GM21381 (cell line): ENCODE results near the gene EIF4A3.

Experiments
- ATAC-seq: cut with Tn5 transposase; IDR thresholded peaks from one replicate; pipeline ENCODE4 v1.9.1; 2021; ENCODE audit warnings: mild to moderate bottlenecking, moderate library complexity; ENCODE audit not compliant: unreplicated experiment

Gene EIF4A3

DNA sequence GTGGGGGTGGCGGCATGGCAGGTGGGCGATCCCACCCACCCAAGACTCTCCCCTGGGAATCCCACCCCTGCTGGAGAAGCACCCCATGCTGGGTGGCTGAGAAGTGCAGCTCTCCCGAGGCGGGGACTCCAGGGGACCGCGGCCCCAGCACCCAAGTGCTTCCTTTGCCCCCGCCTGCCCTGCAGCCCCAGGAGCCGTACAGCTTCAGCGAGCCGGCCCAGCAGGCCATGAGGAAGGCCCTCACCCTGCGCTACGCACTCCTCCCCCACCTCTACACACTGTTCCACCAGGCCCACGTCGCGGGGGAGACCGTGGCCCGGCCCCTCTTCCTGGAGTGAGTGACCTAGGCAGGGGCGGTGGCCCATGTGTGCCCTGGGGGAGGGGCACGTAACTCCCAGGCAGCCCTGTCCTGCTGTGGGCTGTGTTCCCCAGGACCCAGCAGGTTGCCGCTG is 33.9 kb downstream of the EIF4A3 start:
- ATAC-seq = no peak

DNA sequence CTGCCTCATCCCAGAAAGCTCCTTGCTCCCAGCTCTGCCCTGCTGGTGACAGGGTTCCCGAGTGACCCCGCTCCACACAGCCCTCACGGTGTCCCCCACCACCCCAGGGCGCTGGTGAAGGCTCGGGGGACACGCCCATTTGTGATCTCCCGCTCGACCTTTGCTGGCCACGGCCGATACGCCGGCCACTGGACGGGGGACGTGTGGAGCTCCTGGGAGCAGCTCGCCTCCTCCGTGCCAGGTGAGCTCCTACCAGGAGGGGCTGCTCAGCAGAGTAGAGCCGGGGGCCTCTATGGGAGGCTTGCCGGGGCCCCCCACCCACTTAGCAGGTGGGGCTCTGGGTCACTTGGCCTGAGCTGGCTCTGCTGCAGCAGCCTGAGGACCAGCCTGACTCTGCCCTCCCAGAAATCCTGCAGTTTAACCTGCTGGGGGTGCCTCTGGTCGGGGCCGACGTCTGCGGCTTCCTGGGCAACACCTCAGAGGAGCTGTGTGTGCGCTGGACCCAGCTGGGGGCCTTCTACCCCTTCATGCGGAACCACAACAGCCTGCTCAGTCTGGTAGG is 34.4 kb downstream of the EIF4A3 start:
- no peak for ATAC-seq

DNA sequence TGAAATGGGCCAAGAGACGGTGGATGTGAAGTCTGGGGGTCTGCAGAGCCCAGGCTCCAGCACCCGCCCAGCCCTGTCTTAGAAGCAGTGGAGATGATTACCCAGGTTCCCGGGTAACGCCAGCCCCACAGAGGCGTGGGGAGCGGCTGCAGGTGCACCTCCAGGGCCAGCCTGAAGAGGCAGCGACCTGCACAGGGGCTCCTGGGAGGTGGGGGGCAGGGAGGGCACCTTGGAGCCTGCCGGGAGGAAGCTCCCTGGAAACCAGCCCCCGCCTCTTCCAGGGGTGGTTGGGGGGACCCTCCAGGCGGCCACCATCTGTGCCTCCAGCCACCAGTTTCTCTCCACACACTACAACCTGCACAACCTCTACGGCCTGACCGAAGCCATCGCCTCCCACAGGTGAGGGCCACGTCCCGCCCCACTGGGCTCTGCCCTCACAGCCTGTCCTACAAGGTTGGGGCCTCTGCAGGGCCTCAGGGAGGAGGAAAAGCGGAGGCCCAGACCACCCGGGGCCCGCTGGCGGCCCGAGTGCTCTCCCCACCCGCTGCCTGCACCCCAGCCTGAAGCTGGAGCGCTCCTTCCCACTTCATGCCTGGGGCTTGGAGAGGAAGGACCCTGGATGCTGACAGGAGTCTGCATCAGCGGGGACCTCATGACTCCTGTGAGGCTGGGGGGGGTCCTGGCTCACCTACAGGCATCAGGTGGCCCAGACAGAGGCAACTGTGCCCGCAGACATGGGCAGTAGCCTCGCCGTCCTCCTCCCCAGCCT is 35.0 kb downstream of the EIF4A3 start:
- ATAC-seq = no peak

DNA sequence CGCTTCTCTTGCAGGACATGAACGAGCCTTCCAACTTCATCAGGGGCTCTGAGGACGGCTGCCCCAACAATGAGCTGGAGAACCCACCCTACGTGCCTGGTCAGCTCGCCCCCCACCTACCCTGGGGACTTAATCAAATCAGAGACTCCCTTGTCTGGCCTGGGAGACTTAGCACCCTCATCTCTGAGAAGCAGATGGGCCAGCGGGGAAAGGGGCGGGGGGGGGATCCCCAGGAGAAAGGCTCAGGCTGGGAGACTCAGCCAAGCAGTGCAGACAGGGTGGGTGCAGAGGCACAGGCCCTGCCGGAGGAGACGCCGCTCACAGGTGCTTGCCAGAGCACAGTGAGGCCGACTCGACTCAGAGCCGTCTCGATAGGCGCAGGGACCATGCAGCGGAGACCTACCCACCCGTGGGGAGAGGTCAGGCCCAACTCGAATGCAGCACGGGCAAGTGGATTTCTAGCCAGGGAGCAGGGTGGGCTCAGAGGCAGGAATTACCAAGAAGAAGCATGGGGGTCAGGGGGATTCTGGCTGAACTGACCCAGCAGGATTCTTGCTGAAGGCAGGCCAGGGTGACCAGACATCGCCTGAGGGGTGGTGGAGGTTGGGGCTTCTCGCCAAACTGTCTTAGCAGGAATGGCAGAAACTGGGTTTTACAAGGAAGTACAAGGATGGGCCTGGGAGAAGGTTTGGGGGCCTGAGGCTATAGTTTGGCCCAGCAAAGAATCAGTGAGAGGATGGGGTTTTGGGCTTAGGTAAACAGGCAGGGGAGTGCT is 35.8 kb downstream of the EIF4A3 start:
- no peak for ATAC-seq

DNA sequence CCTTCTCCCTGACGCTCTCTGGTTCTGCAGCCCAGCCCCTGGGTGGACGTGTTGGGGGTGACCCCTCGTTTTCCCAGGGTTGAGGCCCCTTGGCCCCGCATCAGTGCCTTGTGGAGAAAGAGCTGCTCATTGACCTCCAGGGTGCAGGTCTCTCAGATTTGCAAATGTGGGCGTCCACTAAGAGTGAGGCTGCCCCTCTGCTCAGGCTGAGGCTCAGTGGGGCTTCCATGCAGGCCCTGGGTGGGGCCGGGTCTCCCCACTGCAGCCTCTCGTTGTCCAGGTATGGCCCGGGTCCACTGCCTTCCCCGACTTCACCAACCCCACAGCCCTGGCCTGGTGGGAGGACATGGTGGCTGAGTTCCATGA is 36.5 kb downstream of the EIF4A3 start:
- ATAC-seq = no peak

DNA sequence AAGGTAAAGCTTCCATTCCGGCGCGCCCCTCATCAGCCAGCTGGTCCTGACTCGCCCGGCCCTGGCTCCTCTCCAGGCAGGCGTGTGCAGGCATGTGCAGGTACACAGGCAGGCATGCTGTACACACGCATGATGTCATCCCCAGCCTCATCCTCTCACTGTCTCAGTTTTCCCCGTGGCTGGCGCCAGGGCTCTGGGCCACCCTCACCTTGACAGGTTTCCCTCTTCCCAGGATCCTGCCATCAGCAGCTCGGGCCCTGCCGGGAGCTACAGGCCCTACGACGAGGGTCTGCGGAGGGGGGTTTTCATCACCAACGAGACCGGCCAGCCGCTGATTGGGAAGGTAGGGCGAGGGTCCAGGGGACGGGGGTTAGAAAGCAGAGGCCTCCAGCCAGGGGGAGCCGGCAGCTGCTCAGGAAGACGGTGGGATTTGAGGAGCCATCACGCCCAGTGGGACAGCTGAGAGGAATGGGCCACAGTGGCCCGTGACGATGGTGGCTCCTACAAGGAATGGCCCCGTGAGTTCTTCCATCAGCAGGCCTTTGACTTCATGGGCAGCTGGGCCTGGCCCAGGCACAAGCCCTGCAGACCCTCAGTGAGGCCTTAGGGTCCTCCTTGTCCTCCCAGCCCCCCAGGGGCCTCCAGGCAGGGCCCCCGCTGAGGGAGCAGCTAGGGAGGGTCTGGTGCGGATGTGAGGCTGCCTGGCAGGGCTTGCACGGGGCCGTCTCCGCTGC is 37.0 kb downstream of the EIF4A3 start:
- no peak for ATAC-seq

DNA sequence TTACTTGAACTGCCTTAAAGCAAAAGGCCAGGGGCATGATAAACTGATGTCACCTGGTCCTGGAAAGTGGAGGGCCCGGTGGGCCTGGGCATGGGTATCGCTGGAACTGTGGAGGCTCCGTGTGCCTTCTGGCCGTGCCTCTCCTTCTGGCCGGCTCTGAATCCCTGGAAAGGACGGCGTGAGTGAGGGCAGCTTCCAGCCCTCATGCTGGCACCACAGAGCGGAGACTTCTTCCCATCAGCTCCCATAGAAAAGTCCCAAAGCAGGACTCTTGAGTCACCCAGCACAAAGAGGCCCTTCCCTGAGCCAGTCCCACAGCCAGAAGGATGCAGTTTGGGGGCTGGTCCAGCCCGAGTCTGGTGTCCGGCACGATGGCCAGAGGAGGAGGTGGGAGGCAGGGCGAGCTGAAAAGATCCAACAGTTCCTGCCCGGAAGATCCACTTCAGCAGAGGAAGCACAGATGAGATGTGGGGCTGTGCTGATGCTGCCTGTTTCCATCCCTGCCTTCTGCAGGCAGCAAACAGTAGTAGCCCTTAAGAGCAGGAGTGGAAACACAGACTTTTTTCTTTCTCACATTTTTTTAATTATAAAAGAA is 37.8 kb downstream of the EIF4A3 start:
- ATAC-seq = no peak

DNA sequence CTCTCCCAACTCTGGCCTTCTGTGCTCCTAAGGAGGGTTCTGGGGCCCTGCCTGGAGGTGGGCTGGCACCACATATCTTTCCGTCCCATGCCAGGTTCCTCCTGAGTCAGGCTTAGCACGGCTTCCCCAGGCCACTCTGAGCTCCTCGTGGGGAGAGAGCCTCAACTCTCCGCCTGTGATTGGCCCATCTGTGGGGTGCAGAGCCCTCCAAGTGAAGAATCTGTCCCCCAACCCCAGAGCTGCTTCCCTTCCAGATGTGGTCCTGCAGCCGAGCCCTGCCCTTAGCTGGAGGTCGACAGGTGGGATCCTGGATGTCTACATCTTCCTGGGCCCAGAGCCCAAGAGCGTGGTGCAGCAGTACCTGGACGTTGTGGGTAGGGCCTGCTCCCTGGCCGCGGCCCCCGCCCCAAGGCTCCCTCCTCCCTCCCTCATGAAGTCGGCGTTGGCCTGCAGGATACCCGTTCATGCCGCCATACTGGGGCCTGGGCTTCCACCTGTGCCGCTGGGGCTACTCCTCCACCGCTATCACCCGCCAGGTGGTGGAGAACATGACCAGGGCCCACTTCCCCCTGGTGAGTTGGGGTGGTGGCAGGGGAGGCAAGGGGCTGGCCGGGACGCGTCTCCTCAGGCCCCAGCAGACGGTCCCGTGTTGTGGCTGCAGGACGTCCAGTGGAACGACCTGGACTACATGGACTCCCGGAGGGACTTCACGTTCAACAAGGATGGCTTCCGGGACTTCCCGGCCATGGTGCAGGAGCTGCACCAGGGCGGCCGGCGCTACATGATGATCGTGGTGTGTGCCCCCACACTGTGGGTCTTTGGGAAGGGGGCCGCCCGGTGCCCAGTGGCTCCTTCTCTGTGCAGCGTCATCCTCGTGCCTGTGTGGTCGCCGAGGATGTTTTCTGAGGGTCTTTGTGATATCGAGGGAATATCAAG is 38.6 kb downstream of the EIF4A3 start:
- no peak for ATAC-seq

DNA sequence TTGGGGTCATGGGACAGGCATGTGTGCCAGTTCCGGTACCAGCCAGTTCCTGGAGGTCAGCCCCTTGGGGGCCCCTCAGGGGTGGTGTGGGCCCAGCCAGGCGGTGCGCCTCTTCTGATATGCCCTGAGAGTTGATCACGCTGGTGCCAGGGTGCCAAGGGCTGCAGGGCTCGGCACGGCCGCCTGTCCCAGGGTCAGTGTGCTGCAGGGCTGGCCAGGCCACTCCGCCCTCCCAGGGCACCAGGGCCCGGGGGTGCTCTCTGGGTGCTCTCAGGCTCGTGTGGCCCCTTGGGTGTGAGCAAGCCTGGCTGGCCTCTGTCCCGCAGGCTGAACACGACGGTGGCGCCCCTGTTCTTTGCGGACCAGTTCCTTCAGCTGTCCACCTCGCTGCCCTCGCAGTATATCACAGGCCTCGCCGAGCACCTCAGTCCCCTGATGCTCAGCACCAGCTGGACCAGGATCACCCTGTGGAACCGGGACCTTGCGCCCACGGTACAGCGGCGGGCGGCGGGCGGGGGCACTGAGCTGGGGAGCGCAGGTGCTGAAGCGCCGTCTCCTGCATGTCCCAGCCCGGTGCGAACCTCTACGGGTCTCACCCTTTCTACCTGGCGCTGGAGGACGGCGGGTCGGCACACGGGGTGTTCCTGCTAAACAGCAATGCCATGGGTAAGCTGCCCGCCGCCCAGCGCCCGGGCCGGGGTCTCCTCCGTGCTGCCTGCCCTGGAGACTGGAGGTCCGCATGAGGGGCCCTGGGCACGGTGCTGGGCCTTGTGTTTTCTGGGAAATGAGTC is 39.5 kb downstream of the EIF4A3 start:
- ATAC-seq = no peak

DNA sequence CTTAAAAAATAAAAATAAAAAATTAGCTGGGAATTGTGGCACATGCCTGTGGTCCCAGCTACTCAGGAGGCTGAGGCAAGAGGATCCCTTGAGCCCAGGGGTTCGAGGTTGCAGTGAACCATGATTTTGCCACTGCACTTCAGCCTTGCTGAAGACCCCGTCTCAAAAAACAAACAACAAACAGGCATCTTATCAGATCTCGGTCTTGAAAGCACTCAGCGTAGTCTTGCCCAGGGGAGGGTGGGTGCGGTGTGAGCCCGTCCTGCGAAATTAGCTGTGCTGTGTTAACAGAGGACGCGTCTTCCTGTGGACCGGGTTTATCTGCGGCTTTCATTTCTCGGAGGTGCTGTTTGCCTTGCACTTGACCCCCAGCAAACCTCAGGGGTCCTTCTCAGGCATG is 40.2 kb downstream of the EIF4A3 start:
- ATAC-seq = no peak

DNA sequence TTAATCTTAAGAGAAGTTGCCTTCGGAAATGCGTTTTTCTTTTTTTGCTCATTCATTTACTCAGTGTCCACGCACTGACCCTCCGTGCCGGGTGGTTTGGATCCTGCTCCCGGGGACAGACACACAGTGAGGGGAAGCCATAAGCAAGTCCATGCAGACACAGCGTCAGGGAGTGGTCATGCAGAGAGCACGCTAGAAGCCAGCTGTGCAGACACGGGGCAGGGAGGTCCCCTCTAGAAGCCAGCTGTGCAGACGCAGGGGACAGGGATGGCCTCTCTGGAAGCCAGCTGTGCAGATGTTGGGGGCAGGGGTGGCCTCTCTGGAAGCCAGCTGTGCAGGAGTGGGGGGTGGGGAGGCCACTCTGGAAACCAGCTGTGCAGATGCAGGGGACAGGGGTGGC is 40.8 kb downstream of the EIF4A3 start:
- ATAC-seq = no peak

DNA sequence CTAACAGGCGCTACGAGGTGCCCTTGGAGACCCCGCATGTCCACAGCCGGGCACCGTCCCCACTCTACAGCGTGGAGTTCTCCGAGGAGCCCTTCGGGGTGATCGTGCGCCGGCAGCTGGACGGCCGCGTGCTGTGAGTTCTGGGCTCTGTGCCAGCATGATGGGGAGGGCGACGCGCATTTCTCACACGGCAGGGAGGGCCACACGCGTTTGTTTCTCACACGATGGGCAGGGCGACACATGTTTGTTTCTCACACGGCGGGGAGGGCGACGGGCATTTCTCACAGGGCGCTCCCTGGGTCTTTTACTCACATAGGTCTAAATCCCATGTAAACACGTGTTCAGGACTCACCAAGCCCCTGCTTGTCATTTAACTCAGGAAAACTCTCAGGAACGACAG is 41.2 kb downstream of the EIF4A3 start:
- no peak for ATAC-seq

DNA sequence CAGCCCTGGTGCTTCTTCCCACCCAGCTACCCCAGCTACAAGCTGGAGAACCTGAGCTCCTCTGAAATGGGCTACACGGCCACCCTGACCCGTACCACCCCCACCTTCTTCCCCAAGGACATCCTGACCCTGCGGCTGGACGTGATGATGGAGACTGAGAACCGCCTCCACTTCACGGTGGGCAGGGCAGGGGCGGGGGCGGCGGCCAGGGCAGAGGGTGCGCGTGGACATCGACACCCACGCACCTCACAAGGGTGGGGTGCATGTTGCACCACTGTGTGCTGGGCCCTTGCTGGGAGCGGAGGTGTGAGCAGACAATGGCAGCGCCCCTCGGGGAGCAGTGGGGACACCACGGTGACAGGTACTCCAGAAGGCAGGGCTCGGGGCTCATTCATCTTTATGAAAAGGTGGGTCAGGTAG is 42.0 kb downstream of the EIF4A3 start:
- no peak for ATAC-seq

DNA sequence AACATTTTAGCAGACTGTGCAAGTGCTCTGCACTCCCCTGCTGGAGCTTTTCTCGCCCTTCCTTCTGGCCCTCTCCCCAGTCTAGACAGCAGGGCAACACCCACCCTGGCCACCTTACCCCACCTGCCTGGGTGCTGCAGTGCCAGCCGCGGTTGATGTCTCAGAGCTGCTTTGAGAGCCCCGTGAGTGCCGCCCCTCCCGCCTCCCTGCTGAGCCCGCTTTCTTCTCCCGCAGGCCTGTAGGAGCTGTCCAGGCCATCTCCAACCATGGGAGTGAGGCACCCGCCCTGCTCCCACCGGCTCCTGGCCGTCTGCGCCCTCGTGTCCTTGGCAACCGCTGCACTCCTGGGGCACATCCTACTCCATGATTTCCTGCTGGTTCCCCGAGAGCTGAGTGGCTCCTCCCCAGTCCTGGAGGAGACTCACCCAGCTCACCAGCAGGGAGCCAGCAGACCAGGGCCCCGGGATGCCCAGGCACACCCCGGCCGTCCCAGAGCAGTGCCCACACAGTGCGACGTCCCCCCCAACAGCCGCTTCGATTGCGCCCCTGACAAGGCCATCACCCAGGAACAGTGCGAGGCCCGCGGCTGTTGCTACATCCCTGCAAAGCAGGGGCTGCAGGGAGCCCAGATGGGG is 42.5 kb downstream of the EIF4A3 start:
- ATAC-seq = no peak

DNA sequence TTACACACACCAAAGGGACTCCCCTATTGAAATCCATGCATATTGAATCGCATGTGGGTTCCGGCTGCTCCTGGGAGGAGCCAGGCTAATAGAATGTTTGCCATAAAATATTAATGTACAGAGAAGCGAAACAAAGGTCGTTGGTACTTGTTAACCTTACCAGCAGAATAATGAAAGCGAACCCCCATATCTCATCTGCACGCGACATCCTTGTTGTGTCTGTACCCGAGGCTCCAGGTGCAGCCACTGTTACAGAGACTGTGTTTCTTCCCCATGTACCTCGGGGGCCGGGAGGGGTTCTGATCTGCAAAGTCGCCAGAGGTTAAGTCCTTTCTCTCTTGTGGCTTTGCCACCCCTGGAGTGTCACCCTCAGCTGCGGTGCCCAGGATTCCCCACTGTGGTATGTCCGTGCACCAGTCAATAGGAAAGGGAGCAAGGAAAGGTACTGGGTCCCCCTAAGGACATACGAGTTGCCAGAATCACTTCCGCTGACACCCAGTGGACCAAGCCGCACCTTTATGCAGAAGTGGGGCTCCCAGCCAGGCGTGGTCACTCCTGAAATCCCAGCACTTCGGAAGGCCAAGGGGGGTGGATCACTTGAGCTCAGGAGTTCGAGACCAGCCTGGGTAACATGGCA is 43.4 kb downstream of the EIF4A3 start:
- no peak for ATAC-seq

DNA sequence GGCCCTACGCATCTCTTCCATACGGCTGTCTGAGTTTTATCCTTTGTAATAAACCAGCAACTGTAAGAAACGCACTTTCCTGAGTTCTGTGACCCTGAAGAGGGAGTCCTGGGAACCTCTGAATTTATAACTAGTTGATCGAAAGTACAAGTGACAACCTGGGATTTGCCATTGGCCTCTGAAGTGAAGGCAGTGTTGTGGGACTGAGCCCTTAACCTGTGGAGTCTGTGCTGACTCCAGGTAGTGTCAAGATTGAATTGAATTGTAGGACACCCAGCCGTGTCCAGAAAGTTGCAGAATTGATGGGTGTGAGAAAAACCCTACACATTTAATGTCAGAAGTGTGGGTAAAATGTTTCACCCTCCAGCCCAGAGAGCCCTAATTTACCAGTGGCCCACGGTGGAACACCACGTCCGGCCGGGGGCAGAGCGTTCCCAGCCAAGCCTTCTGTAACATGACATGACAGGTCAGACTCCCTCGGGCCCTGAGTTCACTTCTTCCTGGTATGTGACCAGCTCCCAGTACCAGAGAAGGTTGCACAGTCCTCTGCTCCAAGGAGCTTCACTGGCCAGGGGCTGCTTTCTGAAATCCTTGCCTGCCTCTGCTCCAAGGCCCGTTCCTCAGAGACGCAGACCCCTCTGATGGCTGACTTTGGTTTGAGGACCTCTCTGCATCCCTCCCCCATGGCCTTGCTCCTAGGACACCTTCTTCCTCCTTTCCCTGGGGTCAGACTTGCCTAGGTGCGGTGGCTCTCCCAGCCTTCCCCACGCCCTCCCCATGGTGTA is 44.1 kb downstream of the EIF4A3 start:
- ATAC-seq = no peak

DNA sequence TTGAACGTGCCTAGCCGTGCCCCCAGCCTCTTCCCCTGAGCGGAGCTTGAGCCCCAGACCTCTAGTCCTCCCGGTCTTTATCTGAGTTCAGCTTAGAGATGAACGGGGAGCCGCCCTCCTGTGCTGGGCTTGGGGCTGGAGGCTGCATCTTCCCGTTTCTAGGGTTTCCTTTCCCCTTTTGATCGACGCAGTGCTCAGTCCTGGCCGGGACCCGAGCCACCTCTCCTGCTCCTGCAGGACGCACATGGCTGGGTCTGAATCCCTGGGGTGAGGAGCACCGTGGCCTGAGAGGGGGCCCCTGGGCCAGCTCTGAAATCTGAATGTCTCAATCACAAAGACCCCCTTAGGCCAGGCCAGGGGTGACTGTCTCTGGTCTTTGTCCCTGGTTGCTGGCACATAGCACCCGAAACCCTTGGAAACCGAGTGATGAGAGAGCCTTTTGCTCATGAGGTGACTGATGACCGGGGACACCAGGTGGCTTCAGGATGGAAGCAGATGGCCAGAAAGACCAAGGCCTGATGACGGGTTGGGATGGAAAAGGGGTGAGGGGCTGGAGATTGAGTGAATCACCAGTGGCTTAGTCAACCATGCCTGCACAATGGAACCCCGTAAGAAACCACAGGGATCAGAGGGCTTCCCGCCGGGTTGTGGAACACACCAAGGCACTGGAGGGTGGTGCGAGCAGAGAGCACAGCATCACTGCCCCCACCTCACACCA is 44.8 kb downstream of the EIF4A3 start:
- no peak for ATAC-seq
